DMS153 treated with DMSO at 0.1 percent for 48 hours (cell line): Measurements from ENCODE around the gene SPATA6L.

ENCODE experiments used
- DNase-seq: peaks from one replicate; lab custom pipeline; 2025; ENCODE audit not compliant: unreplicated experiment; lab: John Stamatoyannopoulos, UW

SPATA6L gene

GRCh38 chr9:4558371-4558998, 107.8 kb downstream of the SPATA6L start:
- DNase-seq: no peak

GRCh38 chr9:4555236-4555635, 111.0 kb downstream of the SPATA6L start:
- no peak for DNase-seq

GRCh38 chr9:4553951-4554381, 112.3 kb downstream of the SPATA6L start:
- DNase-seq: no peak

- DNase-seq: no peak
Measured at GRCh38 chr9:4550777-4551484, 115.3 kb downstream of the SPATA6L start.

- DNase-seq: no peak
Measured at GRCh38 chr9:4549751-4550295, 116.5 kb downstream of the SPATA6L start.

GRCh38 chr9:4548811-4549725, 117.2 kb downstream of the SPATA6L start:
- no peak for DNase-seq
